WTC11 (cell line): ENCODE measurements around the gene GALNTL6. TPM values are rescaled to one million over a fixed set of nuclear protein-coding genes. Genes with fewer than 3 reads are reported as not detected.

Source experiments
- ATAC-seq: fragments of 200-7000 bp; cut with Tn5 transposase; 2 replicates; pipeline ENCODE4 v1.10.0; 2021; ENCODE audit warnings: mild to moderate bottlenecking, moderate library complexity
- CTCF ChIA-PET: fragments of 300-600 bp; sonication (Branson Sonifier 250); formaldehyde crosslinking; loops from one replicate; lab custom pipeline; 2021; ENCODE audit warnings: antibody characterized with exemption; lab: Charles Lee
- POLR2A ChIA-PET: fragments of 350-600 bp; sonication (Branson Sonifier 250); formaldehyde crosslinking; loops from one replicate; lab custom pipeline; 2021; ENCODE audit warnings: antibody characterized with exemption; lab: Charles Lee
- DNase-seq: peaks from one replicate; pipeline ENCODE4 v3.0.0; 2021; ENCODE audit warnings: low spot score
- H3K27ac Mint-ChIP-seq: 2 replicates; pipeline ENCODE4 v1.8.0; 2021; ENCODE audit warnings: mixed read lengths
- H3K27me3 Mint-ChIP-seq: 2 replicates; pipeline ENCODE4 v1.8.0; 2021; ENCODE audit warnings: low read depth, mild to moderate bottlenecking, moderate library complexity, mixed read lengths
- H3K36me3 Mint-ChIP-seq: 2 replicates; pipeline ENCODE4 v1.8.0; 2021; ENCODE audit warnings: mixed read lengths
- H3K4me1 Mint-ChIP-seq: 2 replicates; pipeline ENCODE4 v1.8.0; 2022; ENCODE audit warnings: mixed read lengths
- H3K4me3 Mint-ChIP-seq: 2 replicates; pipeline ENCODE4 v1.8.0; 2021; ENCODE audit warnings: mild to moderate bottlenecking, moderate library complexity, mixed read lengths
- H3K9me3 Mint-ChIP-seq: 2 replicates; pipeline ENCODE4 v1.8.0; 2021; ENCODE audit warnings: mixed read lengths
- ATF3 ChIP-seq: sonication (generic); formaldehyde crosslinking; conservative IDR thresholded peaks from 2 replicates; pipeline ENCODE4 v1.8.1; 2022; ENCODE audit warnings: mild to moderate bottlenecking, missing genetic modification reagents
- E2F1 ChIP-seq: sonication (generic); formaldehyde crosslinking; IDR thresholded peaks from 2 replicates; pipeline ENCODE4 v1.8.0; 2022; ENCODE audit warnings: mild to moderate bottlenecking, missing genetic modification reagents
- EMX1 ChIP-seq: fragments of 250-450 bp; sonication (Bioruptor Pico); IDR thresholded peaks from 2 replicates; pipeline ENCODE4 v1.8.0; 2021; ENCODE audit warnings: mild to moderate bottlenecking
- ETV6 ChIP-seq: sonication (generic); formaldehyde crosslinking; IDR thresholded peaks from 2 replicates; pipeline ENCODE4 v1.8.1; 2022; ENCODE audit warnings: mild to moderate bottlenecking, missing genetic modification reagents
- FOXK1 ChIP-seq: sonication (generic); formaldehyde crosslinking; IDR thresholded peaks from 2 replicates; pipeline ENCODE4 v1.8.0; 2022; ENCODE audit warnings: mild to moderate bottlenecking, moderate library complexity, missing genetic modification reagents
- MLX ChIP-seq: sonication (generic); formaldehyde crosslinking; IDR thresholded peaks from 2 replicates; pipeline ENCODE4 v1.8.1; 2023; ENCODE audit warnings: mild to moderate bottlenecking, missing genetic modification reagents, moderate library complexity
- MXD4 ChIP-seq: fragments of 250-450 bp; sonication (Bioruptor Pico); IDR thresholded peaks from 2 replicates; pipeline ENCODE4 v1.8.0; 2021; ENCODE audit warnings: mild to moderate bottlenecking, moderate library complexity, borderline replicate concordance
- NFATC4 ChIP-seq: fragments of 250-450 bp; sonication (Bioruptor Pico); IDR thresholded peaks from 2 replicates; pipeline ENCODE4 v1.9.0; 2021; ENCODE audit warnings: mild to moderate bottlenecking
- NR3C1 ChIP-seq: sonication (generic); formaldehyde crosslinking; conservative IDR thresholded peaks from 2 replicates; pipeline ENCODE4 v1.8.1; 2023; ENCODE audit warnings: low read depth, mild to moderate bottlenecking, missing genetic modification reagents
- PRDM15 ChIP-seq: sonication (generic); formaldehyde crosslinking; IDR thresholded peaks from 2 replicates; pipeline ENCODE4 v1.8.0; 2022; ENCODE audit warnings: missing genetic modification reagents
- RELA ChIP-seq: sonication (generic); formaldehyde crosslinking; IDR thresholded peaks from 2 replicates; pipeline ENCODE4 v1.8.1; 2022; ENCODE audit warnings: missing genetic modification reagents, mild to moderate bottlenecking, borderline replicate concordance
- ZBTB43 ChIP-seq: sonication (generic); formaldehyde crosslinking; IDR thresholded peaks from 2 replicates; pipeline ENCODE4 v1.8.1; 2023; ENCODE audit warnings: mild to moderate bottlenecking, missing genetic modification reagents
- ZNF416 ChIP-seq: fragments of 250-450 bp; sonication (Bioruptor Pico); IDR thresholded peaks from 2 replicates; pipeline ENCODE4 v1.9.0; 2021; ENCODE audit warnings: mild to moderate bottlenecking, inconsistent platforms
- ZNF512 ChIP-seq: sonication (generic); formaldehyde crosslinking; IDR thresholded peaks from 2 replicates; pipeline ENCODE4 v1.8.1; 2022; ENCODE audit warnings: missing genetic modification reagents, borderline replicate concordance
- total RNA-seq: library from RNA; stranded (reverse); gene quantifications from 3 replicates; pipeline ENCODE4 v1.2.3, GENCODE V29; 2021
- TF ChIP-seq, protein P1 (sequence below): sonication (generic); formaldehyde crosslinking; conservative IDR thresholded peaks from 2 replicates; pipeline ENCODE4 v1.8.1; 2023; ENCODE audit warnings: mild to moderate bottlenecking, low read depth, missing genetic modification reagents, moderate library complexity

The GALNTL6 gene
- total RNA-seq, 1 experiment from 2014 or later = 0.24 TPM

GRCh38 chr4:172253409-172253808, 440.2 kb downstream of the GALNTL6 start (continued):
- TF ChIP-seq, protein P1, sequence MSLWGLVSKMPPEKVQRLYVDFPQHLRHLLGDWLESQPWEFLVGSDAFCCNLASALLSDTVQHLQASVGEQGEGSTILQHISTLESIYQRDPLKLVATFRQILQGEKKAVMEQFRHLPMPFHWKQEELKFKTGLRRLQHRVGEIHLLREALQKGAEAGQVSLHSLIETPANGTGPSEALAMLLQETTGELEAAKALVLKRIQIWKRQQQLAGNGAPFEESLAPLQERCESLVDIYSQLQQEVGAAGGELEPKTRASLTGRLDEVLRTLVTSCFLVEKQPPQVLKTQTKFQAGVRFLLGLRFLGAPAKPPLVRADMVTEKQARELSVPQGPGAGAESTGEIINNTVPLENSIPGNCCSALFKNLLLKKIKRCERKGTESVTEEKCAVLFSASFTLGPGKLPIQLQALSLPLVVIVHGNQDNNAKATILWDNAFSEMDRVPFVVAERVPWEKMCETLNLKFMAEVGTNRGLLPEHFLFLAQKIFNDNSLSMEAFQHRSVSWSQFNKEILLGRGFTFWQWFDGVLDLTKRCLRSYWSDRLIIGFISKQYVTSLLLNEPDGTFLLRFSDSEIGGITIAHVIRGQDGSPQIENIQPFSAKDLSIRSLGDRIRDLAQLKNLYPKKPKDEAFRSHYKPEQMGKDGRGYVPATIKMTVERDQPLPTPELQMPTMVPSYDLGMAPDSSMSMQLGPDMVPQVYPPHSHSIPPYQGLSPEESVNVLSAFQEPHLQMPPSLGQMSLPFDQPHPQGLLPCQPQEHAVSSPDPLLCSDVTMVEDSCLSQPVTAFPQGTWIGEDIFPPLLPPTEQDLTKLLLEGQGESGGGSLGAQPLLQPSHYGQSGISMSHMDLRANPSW (CRISPR knock-in tag) = no peak
- TF ChIP-seq PRDM15 (CRISPR knock-in tag) (no peak), ZNF512 (CRISPR knock-in tag) (no peak), EMX1 (CRISPR knock-in tag) (no peak), E2F1 (no peak), NR3C1 (no peak), ATF3 (CRISPR knock-in tag) (no peak)

- POLR2A ChIA-PET = no interaction called here
- no peak overlapping the region for H3K27ac Mint-ChIP-seq
- no peaks in the 10 kb centered on the region for H3K4me1 Mint-ChIP-seq
- no peak for ATAC-seq
- DNase-seq = no peak
- no peak overlapping the region for H3K4me3 Mint-ChIP-seq
- H3K27me3 Mint-ChIP-seq = no peaks in the 10 kb centered on the region
- peaks cover 3% of the 10 kb centered on the region; the same call in 1 of the 2 replicates for H3K9me3 Mint-ChIP-seq
- CTCF ChIA-PET = no interaction called here
- H3K36me3 Mint-ChIP-seq = no peaks in the 10 kb centered on the region
- TF ChIP-seq FOXK1 (CRISPR knock-in tag) (no peak), RELA (CRISPR knock-in tag) (no peak), MLX (CRISPR knock-in tag) (no peak), ZBTB43 (no peak), NFATC4 (CRISPR knock-in tag) (no peak), ZNF416 (CRISPR knock-in tag) (no peak), MXD4 (CRISPR knock-in tag) (no peak), ETV6 (CRISPR knock-in tag) (no peak)
Observed at GRCh38 chr4:172256820-172257219, 443.6 kb downstream of the GALNTL6 start.
